Keratinocyte (primary cell): Measurements from ENCODE around the gene SEC14L1. TPM values are rescaled to one million over a fixed set of nuclear protein-coding genes. Genes with fewer than 3 reads are reported as not detected.

ENCODE experiments used
- DNase-seq: peaks from one replicate; pipeline ENCODE4 v3.0.0-alpha.2; 2011; ENCODE audit warnings: low read depth, missing footprints, low spot score
- FAIRE-seq: peaks from 2 replicates; lab custom pipeline; 2011; peaks lifted over from hg19 to GRCh38; lab: Jason Lieb, UNC
- H2AFZ ChIP-seq: 2 replicates; pipeline ENCODE4 v1.6.0; 2012; ENCODE audit warnings: low read length, control low read depth, inconsistent platforms; ENCODE audit not compliant: control insufficient read depth
- H3K27ac ChIP-seq: 2 replicates; pipeline ENCODE4 v1.5.1; 2011; ENCODE audit warnings: low read length; ENCODE audit not compliant: control insufficient read depth, insufficient read depth
- H3K27me3 ChIP-seq: 3 replicates; pipeline ENCODE4 v1.6.0; 2011; ENCODE audit warnings: low read length; ENCODE audit not compliant: control insufficient read depth, insufficient read depth; ENCODE audit errors: extremely low read depth
- H3K36me3 ChIP-seq, 2 experiments: 2 replicates in 1 of 2; 3 replicates in 1 of 2; pipeline ENCODE4 v1.5.1; 2011; ENCODE audit warnings: low read length in 2 of 2, mild to moderate bottlenecking in 1 of 2; ENCODE audit not compliant: control insufficient read depth in 2 of 2, insufficient read depth in 2 of 2; ENCODE audit errors: extremely low read depth in 1 of 2
- H3K4me1 ChIP-seq: 3 replicates; pipeline ENCODE4 v1.5.1; 2011; ENCODE audit warnings: low read length; ENCODE audit not compliant: control insufficient read depth, insufficient read depth; ENCODE audit errors: extremely low read depth
- H3K4me2 ChIP-seq: 3 replicates; pipeline ENCODE4 v1.6.0; 2011; ENCODE audit warnings: low read depth, low read length; ENCODE audit not compliant: control insufficient read depth, insufficient read depth; ENCODE audit errors: extremely low read depth
- H3K4me3 ChIP-seq, 3 experiments: fragments of 200-600 bp in 1 of 3; sonication (generic) in 1 of 3; 2 replicates in 2 of 3; 3 replicates in 1 of 3; pipeline ENCODE4 v1.5.1; 2011 to 2016; ENCODE audit warnings: low read length in 3 of 3, mild to moderate bottlenecking in 3 of 3, control low read depth in 2 of 3, inconsistent platforms in 1 of 3, low read depth in 1 of 3, mixed read lengths in 1 of 3, mixed run types in 1 of 3, moderate library complexity in 1 of 3; ENCODE audit not compliant: control insufficient read depth in 2 of 3, insufficient read depth in 2 of 3; ENCODE audit errors: extremely low read depth in 1 of 3
- H3K79me2 ChIP-seq: 2 replicates; pipeline ENCODE4 v1.6.0; 2012; ENCODE audit warnings: low read length; ENCODE audit not compliant: control insufficient read depth, insufficient read depth
- H3K9ac ChIP-seq: 3 replicates; pipeline ENCODE4 v1.6.0; 2011; ENCODE audit warnings: low read length; ENCODE audit not compliant: control insufficient read depth, insufficient read depth; ENCODE audit errors: extremely low read depth
- H3K9me1 ChIP-seq: 3 replicates; pipeline ENCODE4 v1.6.0; 2011; ENCODE audit warnings: low read length; ENCODE audit not compliant: control insufficient read depth, insufficient read depth; ENCODE audit errors: extremely low read depth
- H3K9me3 ChIP-seq: 2 replicates; pipeline ENCODE4 v1.5.1; 2012; ENCODE audit warnings: low read depth, low read length; ENCODE audit not compliant: control insufficient read depth
- H4K20me1 ChIP-seq: 3 replicates; pipeline ENCODE4 v1.6.0; 2011; ENCODE audit warnings: low read length; ENCODE audit not compliant: control insufficient read depth, insufficient read depth; ENCODE audit errors: extremely low read depth
- EZH2 ChIP-seq: IDR thresholded peaks from one replicate; pipeline ENCODE4 v1.6.1; 2012; ENCODE audit warnings: inconsistent platforms, mild to moderate bottlenecking, low read length, moderate library complexity
- dilution Hi-C: fragments of 300-500 bp; cut with MboI; formaldehyde crosslinking; loops from one replicate; pipeline ENCODE4 v1.7.0; 2020; ENCODE audit warnings: low sequenced_read_pairs; ENCODE audit not compliant: extremely low pct_ligation_motif_present
- polyA plus RNA-seq, 5 experiments: library from polyadenylated mRNA; depleted of rRNA in 3 of 5; stranded (reverse) in 3 of 5; stranded (forward) in 1 of 5; unstranded in 1 of 5; fragments of >200 nt; gene quantifications; 1 replicate in 1 of 5; 2 replicates in 3 of 5; 3 replicates in 1 of 5; pipeline versions ENCODE4 v1.2.1 to v1.2.3, GENCODE V29; 2011 to 2012; ENCODE audit warnings: missing spikeins in 2 of 5, low read depth in 1 of 5, low replicate concordance in 1 of 5
- TF ChIP-seq, protein P1 (sequence below), 3 experiments: IDR thresholded peaks in 1 of 3; conservative IDR thresholded peaks in 1 of 3; optimal IDR thresholded peaks in 1 of 3; 2 replicates in 2 of 3; 3 replicates in 1 of 3; pipeline versions ENCODE3 to v1.5.1; 2011; ENCODE audit warnings: low read length in 3 of 3, mild to moderate bottlenecking in 3 of 3, moderate library complexity in 2 of 3, control low read depth in 1 of 3, inconsistent platforms in 1 of 3; ENCODE audit not compliant: insufficient read depth in 2 of 3; ENCODE audit errors: extremely low read depth in 1 of 3

SEC14L1 gene
- polyA plus RNA-seq, 1 donor (not counting 4 experiments of a cell fraction or from before 2014, with no cell fraction given) = 35.6 TPM

- TF ChIP-seq, protein P1, sequence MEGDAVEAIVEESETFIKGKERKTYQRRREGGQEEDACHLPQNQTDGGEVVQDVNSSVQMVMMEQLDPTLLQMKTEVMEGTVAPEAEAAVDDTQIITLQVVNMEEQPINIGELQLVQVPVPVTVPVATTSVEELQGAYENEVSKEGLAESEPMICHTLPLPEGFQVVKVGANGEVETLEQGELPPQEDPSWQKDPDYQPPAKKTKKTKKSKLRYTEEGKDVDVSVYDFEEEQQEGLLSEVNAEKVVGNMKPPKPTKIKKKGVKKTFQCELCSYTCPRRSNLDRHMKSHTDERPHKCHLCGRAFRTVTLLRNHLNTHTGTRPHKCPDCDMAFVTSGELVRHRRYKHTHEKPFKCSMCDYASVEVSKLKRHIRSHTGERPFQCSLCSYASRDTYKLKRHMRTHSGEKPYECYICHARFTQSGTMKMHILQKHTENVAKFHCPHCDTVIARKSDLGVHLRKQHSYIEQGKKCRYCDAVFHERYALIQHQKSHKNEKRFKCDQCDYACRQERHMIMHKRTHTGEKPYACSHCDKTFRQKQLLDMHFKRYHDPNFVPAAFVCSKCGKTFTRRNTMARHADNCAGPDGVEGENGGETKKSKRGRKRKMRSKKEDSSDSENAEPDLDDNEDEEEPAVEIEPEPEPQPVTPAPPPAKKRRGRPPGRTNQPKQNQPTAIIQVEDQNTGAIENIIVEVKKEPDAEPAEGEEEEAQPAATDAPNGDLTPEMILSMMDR (optimal IDR thresholded peaks at IDR 0.05 in 1 of 3, IDR thresholded peaks at IDR 0.05 in 1 of 3, conservative IDR thresholded peaks at IDR 0.05 in 1 of 3; ENCODE audit: extremely low read depth in 1 of 3, insufficient read depth in 2 of 3, low read length in 3 of 3) = no peak
- TF ChIP-seq EZH2 = no peak
- DNase-seq (no peak), FAIRE-seq (no peak)
- Histone ChIP-seq H3K27ac (no peak overlapping the region), H3K4me1 (peaks cover 34% of the 10 kb centered on the region), H3K27me3 (no peaks in the 10 kb centered on the region), H3K36me3 (no peaks in the 10 kb centered on the region), H3K9me1 (no peaks in the 10 kb centered on the region), H3K9ac (no peak overlapping the region), H3K9me3 (no peaks in the 10 kb centered on the region), H2AFZ (no peak overlapping the region), H3K4me2 (no peak overlapping the region), H3K4me3 (no peak overlapping the region), H4K20me1 (no peaks in the 10 kb centered on the region), H3K79me2 (no peaks in the 10 kb centered on the region)
- dilution Hi-C loops = no loop called here
Observed at GRCh38 chr17:77257596-77258458, 117.1 kb downstream of the SEC14L1 start.

- FAIRE-seq (no peak), DNase-seq (no peak)
- Histone ChIP-seq H3K9me3 (no peaks in the 10 kb centered on the region), H3K27ac (no peak overlapping the region), H3K27me3 (no peaks in the 10 kb centered on the region), H3K36me3 (no peaks in the 10 kb centered on the region), H3K4me1 (peaks cover 31% of the 10 kb centered on the region), H3K4me2 (no peak overlapping the region), H3K9ac (no peak overlapping the region), H3K79me2 (no peaks in the 10 kb centered on the region), H3K4me3 (no peak overlapping the region), H3K9me1 (no peaks in the 10 kb centered on the region), H4K20me1 (no peaks in the 10 kb centered on the region), H2AFZ (no peak overlapping the region)
- dilution Hi-C loops = no loop called here
- TF ChIP-seq, protein P1 (optimal IDR thresholded peaks at IDR 0.05 in 1 of 3, IDR thresholded peaks at IDR 0.05 in 1 of 3, conservative IDR thresholded peaks at IDR 0.05 in 1 of 3; ENCODE audit: extremely low read depth in 1 of 3, insufficient read depth in 2 of 3, low read length in 3 of 3) = no peak
- no peak for TF ChIP-seq EZH2
Observed at GRCh38 chr17:77258638-77259037, 117.9 kb downstream of the SEC14L1 start.
